Activated CD8-positive, alpha-beta memory T cell treated with anti-CD3 and anti-CD28 coated beads for 48 hours (primary cell): ENCODE data around the gene AGXT2.
"Not testable (repeated sequence)": the region's sequence is repeated elsewhere in the genome, so short reads cannot be mapped to it uniquely, and the experiment has no call there.

Experiments
- DNase-seq, 3 experiments: peaks; one replicate each; pipeline ENCODE4 v3.0.0-alpha.2; 2020; ENCODE audit warnings: low read depth in 2 of 3, low spot score in 2 of 3

Gene AGXT2

DNA sequence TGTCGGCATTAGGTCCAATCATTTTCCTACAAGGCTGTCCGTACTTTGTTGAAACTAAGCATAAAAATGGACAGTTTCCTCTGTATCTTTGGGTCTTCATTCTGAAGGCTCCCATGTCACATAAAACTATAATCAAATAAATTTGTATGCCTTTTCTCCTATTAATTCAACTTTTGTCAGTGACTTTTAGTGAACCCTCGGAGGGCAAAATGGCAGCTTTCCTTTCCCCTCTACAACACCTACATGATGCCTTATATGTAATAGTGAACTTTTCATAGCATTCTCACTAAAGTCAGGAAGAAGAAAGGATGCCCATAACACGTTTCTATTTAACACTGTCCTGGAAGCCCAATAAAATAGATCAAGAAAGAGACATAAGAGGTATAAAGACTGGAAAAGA, 5.1 kb upstream of the AGXT2 start:
- no peak for DNase-seq

DNA sequence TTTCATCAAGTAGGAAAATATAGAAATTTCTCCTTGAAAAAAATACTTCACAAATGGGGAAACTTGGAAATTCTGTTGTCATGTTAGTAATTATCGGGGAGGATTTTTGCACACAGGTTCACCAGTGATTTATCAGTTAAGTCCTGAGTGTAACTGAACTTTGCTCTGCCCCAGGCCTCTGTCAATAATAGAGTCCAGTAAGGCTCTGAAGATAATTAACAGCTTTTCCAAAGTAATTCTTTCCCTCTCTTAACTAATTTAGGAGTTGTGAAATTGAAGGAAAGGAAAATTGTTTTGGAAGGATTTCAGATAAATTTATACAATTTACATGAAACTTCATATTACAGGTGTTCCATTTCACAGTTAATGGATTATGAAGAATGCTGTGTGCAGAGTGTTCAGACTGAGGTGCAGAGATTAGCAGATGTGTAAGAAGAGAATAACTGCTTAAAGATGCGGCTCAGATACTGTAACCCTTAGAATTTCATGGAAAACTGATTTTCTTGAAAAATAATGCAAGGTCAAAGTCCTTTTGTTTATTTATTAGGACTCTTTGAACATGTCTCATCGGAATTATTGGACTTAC, 2.9 kb upstream of the AGXT2 start:
- no peak for DNase-seq

DNA sequence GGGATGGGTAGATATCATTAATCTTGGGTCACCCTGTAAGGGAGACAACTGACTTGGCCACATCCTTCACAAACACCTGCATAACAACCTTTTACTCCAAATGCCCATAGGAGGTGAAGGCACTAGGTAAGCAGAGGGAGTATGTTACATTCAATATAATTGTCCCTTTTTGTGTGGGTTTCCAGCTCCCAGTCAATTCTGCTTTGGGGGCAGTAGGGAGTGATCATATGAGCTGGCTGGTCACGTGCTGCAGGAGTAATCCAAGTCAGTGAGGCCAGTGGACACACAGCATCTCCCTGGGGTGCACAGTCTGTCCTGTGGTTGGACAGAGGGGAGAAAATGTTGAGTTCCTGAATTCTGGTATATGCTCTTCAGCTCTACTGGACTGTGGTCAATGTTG, 1.2 kb upstream of the AGXT2 start:
- no peak for DNase-seq

DNA sequence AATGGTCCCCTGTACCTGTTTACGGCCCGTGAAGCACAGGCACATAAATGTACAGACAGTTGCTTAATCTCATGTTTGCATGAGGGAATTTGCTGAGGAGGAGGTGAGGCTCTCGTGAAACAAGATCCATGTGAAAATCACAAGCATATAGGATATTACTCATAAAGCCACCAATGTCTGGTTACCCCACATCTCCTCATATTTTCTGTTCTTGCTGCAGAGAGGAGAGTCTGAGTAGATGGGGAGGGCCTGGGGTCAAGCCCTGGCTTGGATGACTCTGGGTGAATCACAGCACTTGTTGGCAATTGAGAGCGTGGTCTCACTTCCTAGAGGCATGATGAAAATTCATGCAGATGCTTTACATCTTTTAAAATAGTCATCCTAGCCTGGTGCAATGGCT, 975 bp downstream of the AGXT2 start:
- DNase-seq, result no peak

DNA sequence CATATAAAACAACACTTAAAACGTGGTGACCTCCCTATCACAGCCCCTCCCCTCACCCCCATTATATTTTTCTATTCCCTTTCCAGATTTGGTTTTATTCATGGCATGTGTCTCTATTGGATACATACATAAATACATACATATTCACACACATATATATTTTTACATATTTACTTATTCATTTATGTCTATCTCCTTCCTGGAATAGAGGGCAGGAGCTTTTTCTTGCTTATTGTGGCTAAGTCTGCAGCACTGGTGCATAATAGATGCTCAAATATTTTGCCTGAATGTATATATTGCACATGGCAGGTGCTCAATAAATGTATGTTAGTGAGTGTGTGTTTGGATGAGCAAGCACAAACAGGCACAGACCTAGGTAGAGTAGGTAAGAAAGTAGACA, 2.5 kb downstream of the AGXT2 start:
- DNase-seq, result no peak

DNA sequence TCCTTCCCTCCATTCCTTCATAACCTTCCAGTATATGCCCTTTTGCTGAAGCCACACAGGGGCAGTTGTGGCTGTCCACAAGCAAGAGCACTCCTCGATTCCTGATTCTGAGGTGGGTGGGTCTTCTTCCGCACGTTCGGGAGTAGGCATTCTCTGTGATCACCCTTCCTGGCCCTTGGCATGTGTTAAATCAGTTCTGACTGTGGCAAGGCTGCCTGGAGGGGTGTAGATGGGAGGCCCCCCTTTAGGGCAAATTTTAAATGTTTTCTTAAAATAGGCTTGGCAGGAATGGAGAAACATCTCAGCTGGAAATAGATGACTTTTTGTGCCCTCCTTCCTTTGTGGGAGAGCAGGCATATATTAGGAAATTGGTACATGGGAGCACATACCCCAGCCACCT, 3.1 kb downstream of the AGXT2 start:
- no peak for DNase-seq

DNA sequence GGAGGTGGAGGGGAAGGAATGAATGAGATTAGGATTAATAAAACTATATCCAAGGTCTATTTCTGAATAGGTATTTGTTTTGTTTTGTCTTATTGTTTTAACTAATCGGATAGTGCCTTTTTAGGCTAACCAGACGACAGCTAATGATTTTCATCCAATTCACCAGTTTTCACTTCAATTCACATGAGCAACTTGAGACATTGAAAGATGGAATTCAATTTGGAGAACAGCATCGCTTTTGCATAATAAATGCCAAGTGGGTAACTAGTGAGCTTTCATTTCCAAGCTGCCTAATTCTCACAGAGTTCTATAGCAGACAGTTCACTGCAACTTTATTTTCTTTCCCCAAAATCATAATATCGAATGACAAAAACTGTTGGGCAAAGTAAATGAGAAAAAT, 5.0 kb downstream of the AGXT2 start:
- DNase-seq, result no peak

DNA sequence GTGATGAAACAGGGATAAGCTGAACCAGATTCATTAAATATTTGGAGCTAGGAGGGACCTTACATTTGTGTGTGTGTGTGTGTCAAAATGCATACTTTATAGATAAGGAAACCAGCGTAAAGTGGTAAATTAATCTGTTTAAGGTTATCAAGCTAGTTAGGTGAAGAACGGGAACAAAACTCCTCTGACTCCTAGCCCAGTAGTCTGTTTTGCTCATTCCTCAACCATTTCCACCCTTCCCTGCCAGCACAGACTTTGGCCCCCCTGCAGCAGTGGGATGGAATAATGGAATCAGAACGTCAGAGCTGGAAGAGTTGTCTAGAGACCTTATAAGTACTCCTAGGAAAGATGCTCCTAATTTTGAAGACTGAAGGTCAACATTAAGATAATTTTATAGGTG, 6.5 kb downstream of the AGXT2 start:
- no peak for DNase-seq

DNA sequence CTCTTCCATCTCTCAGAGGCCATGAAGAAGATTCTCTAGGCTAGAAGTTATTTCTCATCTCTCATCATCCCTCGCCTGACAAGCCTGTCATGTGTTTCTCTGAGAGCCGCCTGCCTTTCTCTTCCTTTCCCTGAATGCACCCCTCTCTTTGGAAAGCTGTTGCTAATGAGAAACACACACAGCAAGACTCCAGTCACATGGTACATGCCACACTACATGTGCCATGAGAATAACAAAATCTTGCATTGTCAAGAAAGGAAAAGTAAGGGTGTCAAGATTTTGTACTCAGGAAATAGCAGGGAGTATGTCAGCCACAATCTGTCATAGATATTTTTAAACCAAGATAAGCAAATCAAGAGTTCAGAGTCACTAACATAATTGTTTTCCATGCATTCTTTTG, 8.9 kb downstream of the AGXT2 start:
- DNase-seq, result no peak

DNA sequence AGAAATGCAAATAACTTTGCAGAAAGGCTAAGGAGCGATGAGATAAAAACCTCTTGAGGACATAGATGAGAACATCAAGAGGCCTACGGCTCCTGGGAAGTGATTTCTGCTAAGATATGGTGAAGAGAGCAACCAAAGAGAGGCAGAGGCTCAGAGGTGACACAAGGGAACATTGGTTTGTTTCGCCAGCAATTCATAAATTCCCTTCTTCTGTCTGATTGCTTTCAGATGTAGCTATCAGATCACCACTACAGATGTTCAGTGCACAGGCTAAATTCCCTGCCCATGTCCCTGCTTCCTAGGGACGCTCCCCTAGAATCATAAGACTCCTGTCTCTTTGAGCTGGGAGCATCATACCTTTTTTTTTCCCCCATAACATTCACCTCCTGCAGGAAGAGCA, 11.2 kb downstream of the AGXT2 start:
- no peak for DNase-seq

DNA sequence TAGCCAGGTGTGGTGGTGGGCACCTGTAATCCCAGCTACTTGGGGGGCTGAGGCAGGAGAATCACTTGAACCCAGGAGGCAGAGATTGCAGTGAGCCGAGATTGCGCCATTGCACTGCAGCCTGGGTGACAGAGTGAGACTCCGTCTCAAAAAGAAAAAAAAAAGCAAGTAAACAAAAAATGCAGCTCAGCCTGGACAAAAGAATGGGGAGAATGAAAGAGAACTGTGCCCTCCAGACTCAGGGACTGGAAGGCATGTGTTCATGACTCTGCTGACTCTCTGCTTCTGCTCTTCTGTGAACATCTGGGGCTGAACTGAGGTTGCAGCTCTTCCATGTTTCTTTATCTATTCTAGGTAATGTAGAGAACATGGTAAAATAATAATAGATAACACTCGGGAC, 11.8 kb downstream of the AGXT2 start:
- DNase-seq, result not testable (repeated sequence)

DNA sequence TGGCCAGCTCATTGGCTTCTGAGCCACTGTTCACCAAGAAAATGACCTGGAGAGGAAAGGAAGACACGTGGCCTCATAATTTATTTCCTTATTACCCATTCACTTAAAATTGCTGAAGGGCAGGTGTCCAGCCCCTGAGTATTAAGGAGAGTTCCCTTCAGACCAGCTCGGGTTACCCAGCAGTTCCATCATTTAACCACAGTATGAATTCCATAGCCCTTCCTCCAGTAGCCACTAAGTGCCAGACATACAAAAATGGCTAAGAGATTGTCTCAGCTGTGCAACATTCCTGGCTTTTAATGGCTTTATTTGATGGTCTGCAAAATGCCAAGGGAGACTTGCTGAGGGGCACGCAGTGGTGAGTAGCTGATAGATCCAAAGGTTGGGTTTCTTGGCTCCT, 12.5 kb downstream of the AGXT2 start:
- no peak for DNase-seq

DNA sequence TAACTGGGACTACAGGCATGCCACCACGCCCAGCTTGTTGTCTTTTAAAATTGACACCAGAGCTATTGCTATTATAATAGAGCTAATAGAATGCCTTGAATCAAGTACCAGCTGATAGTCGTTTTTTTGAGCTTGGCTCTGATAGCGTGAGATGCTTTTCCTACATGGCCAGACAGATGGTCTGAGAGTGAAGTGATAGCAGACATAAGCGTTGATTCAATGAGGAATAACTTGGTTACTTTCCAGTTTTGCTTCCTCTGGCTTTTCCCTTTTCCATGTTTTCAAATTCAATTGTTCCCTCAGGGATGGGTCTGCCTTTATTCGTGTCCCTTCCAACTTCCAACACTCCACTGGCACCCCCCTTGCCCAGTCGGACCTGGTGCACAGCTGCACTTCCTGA, 15.4 kb downstream of the AGXT2 start:
- no peak for DNase-seq

DNA sequence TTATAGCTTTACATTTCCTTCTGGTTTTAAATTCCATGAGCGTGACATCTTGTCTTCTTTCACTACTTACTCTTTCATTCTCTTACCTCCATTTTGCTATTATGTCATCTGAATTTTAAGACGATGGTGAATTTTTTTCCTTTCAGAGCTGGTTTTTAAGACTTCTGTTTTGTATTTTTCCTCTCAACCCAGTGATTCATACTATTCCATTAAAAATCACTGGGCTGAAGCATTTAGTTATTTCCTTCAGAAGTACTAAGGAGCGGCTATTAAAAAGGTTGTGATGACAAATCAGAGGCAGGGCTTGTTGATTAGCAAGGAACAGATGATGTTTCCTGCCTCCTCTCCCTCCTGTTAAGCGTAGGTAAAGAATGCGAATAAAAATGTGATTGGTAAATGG, 16.5 kb downstream of the AGXT2 start:
- no peak for DNase-seq

DNA sequence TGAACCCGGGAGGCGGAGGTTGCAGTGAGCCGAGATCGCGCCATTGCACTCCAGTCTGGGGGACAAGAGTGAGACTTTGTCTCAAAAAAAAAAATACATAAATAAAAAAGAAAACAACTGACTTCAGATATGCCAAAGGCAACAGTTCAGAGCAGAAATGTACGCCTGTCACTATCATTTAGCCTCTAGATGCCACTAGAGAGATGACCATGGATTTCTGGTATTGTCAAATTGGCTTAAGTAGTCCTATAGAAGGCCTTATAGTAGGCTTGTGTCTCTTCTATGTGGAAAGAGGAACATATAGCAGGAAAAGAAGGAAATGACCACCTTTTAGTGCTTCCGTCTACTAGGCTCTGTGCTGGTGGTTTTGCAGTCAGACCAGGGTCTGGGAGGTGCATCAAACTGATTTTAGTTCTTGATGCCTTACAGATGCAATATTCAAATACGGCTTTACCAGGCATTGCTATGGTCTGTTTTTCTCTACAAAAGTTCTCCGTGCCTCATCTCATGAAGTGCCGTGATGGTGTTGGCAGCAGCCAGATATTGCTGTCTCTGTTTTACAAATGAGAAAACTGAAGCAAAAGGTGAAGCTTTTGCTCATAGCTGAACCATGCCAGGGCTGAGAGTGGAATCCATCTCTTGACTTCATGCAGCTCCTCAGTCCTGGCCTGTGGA, 17.2 kb downstream of the AGXT2 start:
- DNase-seq, result no peak

DNA sequence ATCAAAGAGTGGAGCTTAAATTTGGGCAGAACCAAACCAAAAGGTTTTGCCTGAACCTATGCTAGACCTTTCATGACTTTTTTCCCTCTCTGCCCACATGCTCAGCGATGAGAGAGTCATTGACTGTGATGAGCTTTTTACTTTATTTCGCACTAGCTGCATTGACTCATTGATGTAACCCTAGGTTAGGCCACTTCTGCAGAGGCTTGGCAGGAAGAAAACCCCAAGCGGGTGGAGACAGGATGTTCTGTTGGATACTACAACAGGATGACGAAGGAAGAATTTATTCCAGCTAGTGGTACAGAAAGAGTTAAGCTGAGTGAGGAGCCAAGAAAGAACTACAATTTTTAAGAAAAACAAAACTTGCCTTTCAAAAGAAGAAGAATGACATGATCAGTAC, 18.4 kb downstream of the AGXT2 start:
- no peak for DNase-seq

DNA sequence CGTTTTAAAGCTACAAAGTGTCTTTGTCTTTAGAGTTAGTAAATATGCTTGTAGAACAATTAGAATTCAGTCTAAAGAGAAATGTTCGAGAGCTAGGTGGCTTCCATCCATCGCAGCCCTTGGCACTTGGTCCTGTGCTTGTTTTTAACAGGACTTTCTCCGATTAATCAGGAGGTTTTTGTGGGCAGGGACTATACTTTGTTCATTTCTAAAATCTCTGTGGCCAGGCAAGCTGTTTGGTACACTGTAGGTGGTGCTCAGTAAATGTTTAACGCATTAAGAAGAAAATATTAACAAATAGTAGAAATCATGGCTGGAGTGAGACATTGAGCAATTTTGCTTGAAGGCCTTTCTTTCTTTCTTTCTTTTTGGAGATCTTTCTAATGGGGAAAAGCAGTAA, 20.8 kb downstream of the AGXT2 start:
- DNase-seq, result no peak

DNA sequence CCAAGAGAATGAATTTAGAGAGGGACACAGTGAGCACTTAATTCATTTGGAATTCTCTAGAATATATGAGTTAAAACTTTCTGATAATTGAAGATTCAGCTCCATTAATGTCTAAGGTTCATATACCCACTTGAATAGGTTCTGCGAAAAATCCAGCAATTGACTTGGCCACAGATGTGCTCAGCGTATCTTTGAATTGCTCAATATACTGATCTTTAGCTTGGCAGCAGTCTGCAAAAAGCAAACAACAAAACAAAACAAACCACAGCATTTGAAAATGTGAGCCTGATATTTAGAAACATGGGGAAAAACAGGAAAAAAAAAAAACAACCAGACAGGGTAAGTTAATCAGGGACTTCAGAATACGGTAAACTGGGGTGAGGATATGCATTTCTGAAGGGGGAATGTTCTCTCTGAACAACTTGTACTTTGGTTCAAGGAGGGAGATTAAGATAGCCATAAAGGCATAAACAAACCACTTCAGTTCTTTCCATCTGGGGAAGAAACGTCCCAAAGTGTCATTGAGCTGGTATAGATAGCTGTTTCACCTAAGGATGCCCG, 21.4 kb downstream of the AGXT2 start:
- no peak for DNase-seq

DNA sequence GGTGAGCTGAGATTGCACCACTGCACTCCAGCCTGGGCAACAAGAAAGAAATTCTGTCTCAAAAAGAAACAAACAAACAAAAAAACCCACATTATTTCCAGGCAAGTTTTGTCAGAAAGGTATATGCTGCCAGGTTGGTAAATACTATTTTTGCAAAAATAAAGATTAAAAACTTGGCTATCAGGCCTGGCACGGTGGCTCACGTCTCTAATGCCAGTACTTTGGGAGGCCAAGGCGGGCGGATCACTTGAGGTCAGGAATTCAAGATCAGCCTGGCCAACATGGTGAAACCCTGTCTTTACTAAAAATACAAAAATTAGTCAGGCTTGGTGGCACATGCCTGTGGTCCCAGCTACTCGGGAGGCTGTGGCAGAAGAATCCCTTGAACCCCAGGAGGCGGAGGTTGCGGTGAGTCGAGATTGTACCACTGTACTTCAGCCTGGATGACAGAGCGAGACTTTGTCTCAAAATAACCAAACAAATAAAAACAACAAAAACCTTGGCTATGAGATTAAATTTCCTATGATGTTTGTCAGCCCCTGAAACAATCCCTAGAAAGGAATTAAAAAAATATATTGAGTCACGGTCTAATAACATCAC, 22.7 kb downstream of the AGXT2 start:
- no peak for DNase-seq

DNA sequence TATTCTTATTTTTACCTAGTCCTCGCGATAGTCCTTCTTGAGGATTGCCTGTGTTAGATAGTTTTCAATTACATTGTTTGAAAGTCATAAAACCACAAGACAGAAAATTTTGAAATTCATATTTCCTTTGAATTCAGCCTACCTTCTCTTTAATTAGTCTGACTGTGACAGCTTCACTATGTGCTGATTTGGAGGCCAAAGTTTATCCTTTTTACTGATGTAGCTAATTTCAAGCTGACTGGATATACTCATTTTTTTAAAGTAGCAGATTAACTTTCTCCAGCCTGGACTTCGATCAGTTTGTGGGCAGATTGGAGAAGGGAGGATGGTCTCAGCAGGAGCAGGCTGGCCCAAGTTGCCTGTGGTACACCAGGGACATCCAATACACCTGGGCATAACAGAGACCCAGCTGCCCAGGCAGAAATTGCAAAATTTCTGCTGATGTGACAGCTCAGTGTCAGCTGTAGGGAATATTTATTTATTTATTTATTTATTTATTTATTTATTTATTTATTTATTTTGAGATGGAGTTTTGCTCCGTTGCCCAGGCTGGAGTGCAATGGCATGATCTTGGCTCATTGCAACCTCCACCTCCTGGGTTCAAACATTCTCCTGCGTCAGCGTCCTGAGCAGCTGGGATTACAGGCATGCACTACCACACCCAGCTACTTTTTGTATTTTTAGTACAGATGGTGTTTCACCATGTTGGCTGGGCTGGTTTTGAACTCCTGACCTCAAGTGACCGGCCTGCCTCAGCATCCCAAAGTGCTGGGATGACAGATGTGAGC, 24.2 kb downstream of the AGXT2 start:
- no peak for DNase-seq

DNA sequence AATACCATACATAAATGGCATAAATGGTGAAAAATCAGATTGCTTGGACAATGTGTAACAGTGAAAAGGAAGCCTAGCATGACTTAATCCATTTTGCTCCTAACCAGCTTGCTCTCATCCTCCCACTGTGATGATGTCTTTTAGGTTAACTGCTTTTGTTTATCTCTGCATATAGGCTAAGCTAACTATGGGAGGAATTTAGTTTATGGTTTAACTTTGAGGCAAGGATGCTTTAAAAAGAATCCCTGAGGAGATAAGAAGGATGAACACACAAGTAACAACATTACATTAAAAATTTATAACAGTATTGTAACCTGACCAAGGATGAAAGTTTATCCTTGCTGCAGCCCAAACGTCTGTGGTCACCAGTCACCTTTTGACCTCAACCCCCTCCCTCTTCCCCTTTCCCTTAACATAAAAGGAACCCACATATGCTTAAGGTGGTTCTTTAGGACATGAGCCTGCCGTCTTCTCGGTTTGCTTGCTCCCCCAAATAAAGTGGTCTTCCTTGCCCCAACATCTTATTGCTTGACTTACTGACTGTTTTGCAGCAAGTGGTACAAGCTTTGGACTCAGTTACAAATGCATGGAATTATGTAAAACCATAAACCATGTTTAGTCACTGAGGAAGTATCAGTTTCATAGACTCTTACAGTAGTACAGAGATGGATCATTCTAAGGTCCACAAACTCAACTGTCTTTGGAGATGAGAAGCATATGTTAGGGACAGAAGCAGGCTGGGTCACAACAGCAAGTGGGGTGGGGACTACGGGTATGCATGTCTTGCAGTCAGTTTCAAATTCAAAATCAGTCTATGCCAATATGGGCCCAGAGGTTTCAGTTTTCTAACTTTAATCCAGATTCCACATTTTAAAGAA, 31.3 kb downstream of the AGXT2 start:
- no peak for DNase-seq
